ENCODE data around the gene BMP6. TPM values are rescaled to one million over a fixed set of nuclear protein-coding genes. Genes with fewer than 3 reads are reported as not detected.

Gene BMP6
- polyA plus RNA-seq, 1 donor (not counting 4 experiments of a cell fraction or from before 2014, with no cell fraction given) = 0.05 TPM

- Histone ChIP-seq H3K9ac (ENCODE audit: control insufficient read depth, extremely low read depth, insufficient read depth, low read length) (no peak overlapping the region), H3K36me3 (ENCODE audit: control insufficient read depth in 2 of 2, extremely low read depth in 1 of 2, insufficient read depth in 2 of 2, low read length in 2 of 2) (no peaks in the 10 kb centered on the region), H3K27me3 (ENCODE audit: control insufficient read depth, extremely low read depth, insufficient read depth, low read length) (no peaks in the 10 kb centered on the region), H4K20me1 (ENCODE audit: control insufficient read depth, extremely low read depth, insufficient read depth, low read length) (no peaks in the 10 kb centered on the region), H3K9me3 (ENCODE audit: control insufficient read depth, low read depth, low read length) (peaks cover 3% of the 10 kb centered on the region), H3K27ac (ENCODE audit: control insufficient read depth, insufficient read depth, low read length) (no peak overlapping the region), H3K4me1 (ENCODE audit: control insufficient read depth, extremely low read depth, insufficient read depth, low read length) (no peaks in the 10 kb centered on the region), H2AFZ (ENCODE audit: control insufficient read depth, low read length) (no peak overlapping the region), H3K4me3 (ENCODE audit: control insufficient read depth in 2 of 3, extremely low read depth in 1 of 3, insufficient read depth in 2 of 3, low read depth in 1 of 3, low read length in 3 of 3) (no peak overlapping the region), H3K9me1 (ENCODE audit: control insufficient read depth, extremely low read depth, insufficient read depth, low read length) (no peaks in the 10 kb centered on the region), H3K4me2 (ENCODE audit: control insufficient read depth, extremely low read depth, insufficient read depth, low read depth, low read length) (no peak overlapping the region), H3K79me2 (ENCODE audit: control insufficient read depth, insufficient read depth, low read length) (no peaks in the 10 kb centered on the region)
- no peak for FAIRE-seq
- dilution Hi-C loops (cut with MboI; ENCODE audit: extremely low pct_ligation_motif_present, low sequenced_read_pairs) = no loop called here
- no peak for TF ChIP-seq CTCF (optimal IDR thresholded peaks at IDR 0.05 in 1 of 3, IDR thresholded peaks at IDR 0.05 in 1 of 3, conservative IDR thresholded peaks at IDR 0.05 in 1 of 3; ENCODE audit: extremely low read depth in 1 of 3, insufficient read depth in 2 of 3, low read length in 3 of 3)
- no peak for TF ChIP-seq EZH2 (IDR thresholded peaks at IDR 0.05; ENCODE audit: low read length)
- no peak for DNase-seq (ENCODE audit: low read depth, low spot score)
These were observed 143.0 kb downstream of the BMP6 start for GRCh38 chr6:7868926-7869325.

- no peak for FAIRE-seq
- Histone ChIP-seq H2AFZ (ENCODE audit: control insufficient read depth, low read length) (no peak overlapping the region), H3K9ac (ENCODE audit: control insufficient read depth, extremely low read depth, insufficient read depth, low read length) (no peak overlapping the region), H3K27ac (ENCODE audit: control insufficient read depth, insufficient read depth, low read length) (no peak overlapping the region), H3K9me3 (ENCODE audit: control insufficient read depth, low read depth, low read length) (no peaks in the 10 kb centered on the region), H3K27me3 (ENCODE audit: control insufficient read depth, extremely low read depth, insufficient read depth, low read length) (no peaks in the 10 kb centered on the region), H3K4me1 (ENCODE audit: control insufficient read depth, extremely low read depth, insufficient read depth, low read length) (peaks cover 8% of the 10 kb centered on the region), H4K20me1 (ENCODE audit: control insufficient read depth, extremely low read depth, insufficient read depth, low read length) (no peaks in the 10 kb centered on the region), H3K79me2 (ENCODE audit: control insufficient read depth, insufficient read depth, low read length) (no peaks in the 10 kb centered on the region), H3K4me3 (ENCODE audit: control insufficient read depth in 2 of 3, extremely low read depth in 1 of 3, insufficient read depth in 2 of 3, low read depth in 1 of 3, low read length in 3 of 3) (no peak overlapping the region), H3K9me1 (ENCODE audit: control insufficient read depth, extremely low read depth, insufficient read depth, low read length) (no peaks in the 10 kb centered on the region), H3K4me2 (ENCODE audit: control insufficient read depth, extremely low read depth, insufficient read depth, low read depth, low read length) (no peak overlapping the region), H3K36me3 (ENCODE audit: control insufficient read depth in 2 of 2, extremely low read depth in 1 of 2, insufficient read depth in 2 of 2, low read length in 2 of 2) (peaks cover 12 to 21% of the 10 kb centered on the region in 2 experiments)
- dilution Hi-C loops (cut with MboI; ENCODE audit: extremely low pct_ligation_motif_present, low sequenced_read_pairs) = no loop called here
- TF ChIP-seq EZH2 (IDR thresholded peaks at IDR 0.05; ENCODE audit: low read length) = no peak
- TF ChIP-seq CTCF (optimal IDR thresholded peaks at IDR 0.05 in 1 of 3, IDR thresholded peaks at IDR 0.05 in 1 of 3, conservative IDR thresholded peaks at IDR 0.05 in 1 of 3; ENCODE audit: extremely low read depth in 1 of 3, insufficient read depth in 2 of 3, low read length in 3 of 3) = no peak
- no peak for DNase-seq (ENCODE audit: low read depth, low spot score)
These were observed 152.6 kb downstream of the BMP6 start for GRCh38 chr6:7878401-7878964.

All from keratinocyte (primary cell).